ENCODE data around the gene ACTR1A.
"Not testable (repeated sequence)": the region's sequence is repeated elsewhere in the genome, so short reads cannot be mapped to it uniquely, and the experiment has no call there.

The ACTR1A gene

DNA sequence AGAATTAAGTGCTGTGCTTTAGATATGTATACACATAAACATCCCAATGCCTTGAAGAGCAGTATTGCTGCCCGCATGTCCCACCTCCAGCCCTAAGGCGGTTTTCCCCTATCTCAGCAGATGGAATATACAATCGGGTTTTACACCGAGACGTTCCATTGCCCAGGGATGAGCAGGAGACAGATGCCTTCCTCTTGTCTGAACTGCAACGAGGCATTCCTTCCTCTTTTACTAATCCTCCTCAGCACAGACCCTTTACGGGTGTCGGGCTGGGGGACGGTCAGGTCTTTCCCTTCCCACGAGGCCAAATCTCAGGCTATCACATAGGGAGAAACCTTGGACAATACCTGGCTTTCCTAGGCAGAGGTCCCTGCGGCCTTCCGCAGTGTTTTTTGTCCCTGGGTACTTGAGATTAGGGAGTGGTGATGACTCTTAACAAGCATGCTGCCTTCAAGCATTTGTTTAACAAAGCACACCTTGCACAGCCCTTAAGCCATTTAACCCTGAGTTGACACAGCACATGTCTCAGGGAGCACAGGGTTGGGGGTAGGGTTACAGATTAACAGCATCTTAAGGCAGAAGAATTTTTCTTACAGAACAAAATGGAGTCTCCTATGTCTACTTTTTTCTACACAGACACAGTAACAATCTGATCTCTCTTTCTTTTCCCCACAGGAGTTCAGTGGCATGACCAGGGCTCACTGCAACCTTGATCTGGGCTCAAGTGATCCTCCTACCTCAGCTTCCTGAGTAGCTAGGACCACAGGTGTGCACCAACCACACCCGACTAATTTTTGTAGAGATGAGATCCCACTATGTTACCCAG, 47.6 kb downstream of the ACTR1A start:
- DNase-seq (ENCODE audit: low read depth in 1 of 2, low spot score in 1 of 2) = not testable (repeated sequence)

DNA sequence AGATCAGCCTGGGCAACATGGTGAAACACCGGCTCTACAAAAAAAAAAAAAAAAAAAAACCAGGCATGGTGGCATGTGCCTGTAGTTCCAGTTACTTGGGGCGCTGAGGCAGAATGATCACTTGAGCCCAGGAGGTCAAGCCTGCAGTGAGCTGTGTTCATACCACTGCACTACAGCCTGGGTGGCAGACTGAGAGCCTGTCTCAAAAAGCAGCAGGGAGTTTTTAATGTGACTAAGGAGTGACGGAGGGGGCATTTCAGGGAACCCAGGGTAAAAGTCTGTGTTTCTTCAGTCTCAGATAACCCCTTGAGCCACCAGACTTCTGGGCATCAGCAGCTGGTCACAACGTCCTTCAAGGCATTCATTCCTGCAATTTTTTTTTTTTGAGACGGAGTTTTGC, 49.0 kb downstream of the ACTR1A start:
- DNase-seq (ENCODE audit: low read depth in 1 of 2, low spot score in 1 of 2) = no peak

DNA sequence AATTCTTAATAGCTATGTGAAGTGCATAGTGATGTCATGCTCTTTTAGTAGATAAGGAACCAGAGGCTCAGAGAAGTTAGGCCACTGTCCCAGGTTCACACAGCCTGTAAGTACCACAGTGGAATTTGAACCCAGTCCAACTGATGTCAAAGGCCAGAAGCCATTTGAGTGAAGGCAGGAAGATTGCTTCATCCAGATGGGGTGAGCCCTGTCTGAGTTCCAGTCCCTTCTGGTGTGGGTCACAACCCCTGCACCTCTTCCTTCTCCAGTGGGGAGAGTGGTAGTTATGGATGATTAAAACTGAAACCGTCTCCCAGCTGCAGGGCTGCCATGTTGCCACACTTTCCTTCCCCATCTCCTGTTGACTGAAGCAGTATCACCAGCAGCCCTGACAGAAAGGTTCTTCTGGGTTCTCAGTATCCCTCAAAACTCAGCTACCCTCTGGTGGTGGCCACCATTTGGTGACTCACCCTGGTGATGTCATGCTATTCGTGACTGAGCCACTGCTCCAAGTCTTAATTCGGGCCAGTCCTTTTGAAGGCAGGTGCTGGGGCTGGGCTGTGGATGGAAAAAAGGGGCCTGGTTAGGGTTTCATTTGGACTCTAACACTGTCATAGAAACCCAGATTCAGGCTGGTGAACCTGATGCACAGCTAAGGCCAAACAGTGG, 49.7 kb downstream of the ACTR1A start:
- peak in 1 of 2 donors; percentile 38 for DNase-seq (ENCODE audit: low read depth in 1 of 2, low spot score in 1 of 2)

DNA sequence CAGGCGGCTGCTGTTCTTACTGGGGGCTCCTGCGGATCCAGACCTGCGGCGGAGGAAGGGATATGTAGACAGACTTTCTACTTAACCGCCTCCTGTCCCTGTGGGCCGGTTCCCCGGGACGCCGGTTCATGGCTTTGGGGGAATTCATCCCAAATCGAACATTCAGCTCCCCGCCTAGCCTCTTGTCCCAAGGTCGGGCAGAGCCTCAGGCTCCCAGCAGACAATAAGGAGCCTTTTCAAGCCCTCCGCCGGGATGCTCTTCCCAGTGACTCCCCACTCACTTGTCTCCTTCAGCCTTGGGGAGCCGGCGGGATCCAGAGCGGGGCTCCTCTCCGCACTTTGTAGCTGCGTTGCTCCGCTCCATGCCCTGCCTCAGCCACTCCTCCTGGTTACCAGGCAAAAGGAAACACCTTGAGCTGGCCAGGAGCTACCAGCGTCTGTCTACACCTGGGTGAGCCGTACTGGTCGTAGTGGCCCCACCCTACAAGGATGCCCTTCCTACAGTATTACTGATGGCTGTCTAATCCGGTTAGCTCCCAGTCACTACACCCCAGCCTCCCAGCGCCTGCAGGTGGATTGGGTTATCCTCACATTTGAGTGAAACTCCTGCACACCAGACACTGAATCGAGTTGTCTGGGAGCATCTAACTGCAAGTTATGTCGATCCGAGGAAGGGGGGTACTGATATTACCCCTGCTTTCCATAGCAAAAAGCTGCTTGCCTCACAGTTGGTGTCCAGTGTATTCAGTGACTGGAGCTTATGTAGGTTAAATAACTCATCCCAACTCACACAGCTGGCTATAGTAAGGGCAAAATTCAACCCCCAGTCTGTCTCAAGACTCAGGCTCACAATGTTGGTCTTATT, 51.2 kb downstream of the ACTR1A start, which contains the start of gene C10orf95:
TSS of gene C10orf95 (minus strand) at position 439 of the 865 bp plus-strand sequence. CDS start 450 bp downstream, outside the sequence.
- no peak for DNase-seq (ENCODE audit: low read depth in 1 of 2, low spot score in 1 of 2)

DNA sequence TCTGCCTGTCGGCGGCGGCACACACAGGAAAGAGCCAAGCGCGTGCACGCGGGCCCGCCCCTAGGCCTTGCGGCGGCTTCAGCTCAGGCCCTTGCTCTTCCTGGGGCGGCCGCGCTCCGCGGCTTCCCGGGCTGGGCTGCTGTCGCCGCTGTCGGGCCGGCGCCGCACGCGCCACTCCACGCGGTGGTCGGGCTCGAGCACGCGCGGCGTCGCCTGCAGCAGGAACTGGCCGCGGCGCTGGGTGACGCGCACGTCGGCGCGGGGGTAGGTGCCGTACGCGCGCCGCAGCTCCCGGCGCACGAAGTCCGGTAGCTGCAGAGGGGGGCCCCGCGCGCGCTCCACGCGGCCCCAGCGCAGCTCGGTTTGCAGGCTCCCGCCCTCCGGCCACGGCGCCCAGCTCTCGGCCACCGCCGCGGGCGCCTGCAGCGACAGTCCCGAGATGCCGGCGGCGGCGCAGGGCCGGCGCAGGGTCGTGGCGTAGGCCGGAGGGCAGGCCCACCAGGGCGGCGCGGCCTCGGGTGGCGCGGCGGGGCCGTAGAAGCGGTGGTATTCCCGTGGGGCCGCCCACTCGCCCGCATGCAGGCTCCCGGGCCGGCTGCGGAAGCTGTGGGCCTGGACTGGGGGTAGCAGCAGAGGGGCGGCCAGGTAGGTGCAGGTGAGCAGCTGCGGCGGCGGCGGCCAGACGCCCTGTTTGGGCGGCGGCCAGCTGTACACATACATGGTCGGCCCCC, 52.0 kb downstream of the ACTR1A start:
- DNase-seq (ENCODE audit: low read depth in 1 of 2, low spot score in 1 of 2) = peak; percentile 76 to 82

DNA sequence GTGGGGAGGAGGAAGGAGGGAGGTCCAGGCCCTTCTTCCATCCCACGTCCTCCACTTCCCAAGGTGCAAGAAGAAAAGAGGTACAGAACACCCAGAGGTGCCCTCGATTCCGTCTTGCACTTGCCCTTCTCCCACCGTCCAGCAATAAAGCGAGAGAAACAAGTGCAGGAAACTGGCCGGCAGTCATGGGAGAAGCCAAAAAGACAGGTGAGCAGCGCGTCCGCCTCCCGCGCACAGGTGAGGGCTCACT, 52.5 kb downstream of the ACTR1A start:
- DNase-seq (ENCODE audit: low read depth in 1 of 2, low spot score in 1 of 2) = no peak

DNA sequence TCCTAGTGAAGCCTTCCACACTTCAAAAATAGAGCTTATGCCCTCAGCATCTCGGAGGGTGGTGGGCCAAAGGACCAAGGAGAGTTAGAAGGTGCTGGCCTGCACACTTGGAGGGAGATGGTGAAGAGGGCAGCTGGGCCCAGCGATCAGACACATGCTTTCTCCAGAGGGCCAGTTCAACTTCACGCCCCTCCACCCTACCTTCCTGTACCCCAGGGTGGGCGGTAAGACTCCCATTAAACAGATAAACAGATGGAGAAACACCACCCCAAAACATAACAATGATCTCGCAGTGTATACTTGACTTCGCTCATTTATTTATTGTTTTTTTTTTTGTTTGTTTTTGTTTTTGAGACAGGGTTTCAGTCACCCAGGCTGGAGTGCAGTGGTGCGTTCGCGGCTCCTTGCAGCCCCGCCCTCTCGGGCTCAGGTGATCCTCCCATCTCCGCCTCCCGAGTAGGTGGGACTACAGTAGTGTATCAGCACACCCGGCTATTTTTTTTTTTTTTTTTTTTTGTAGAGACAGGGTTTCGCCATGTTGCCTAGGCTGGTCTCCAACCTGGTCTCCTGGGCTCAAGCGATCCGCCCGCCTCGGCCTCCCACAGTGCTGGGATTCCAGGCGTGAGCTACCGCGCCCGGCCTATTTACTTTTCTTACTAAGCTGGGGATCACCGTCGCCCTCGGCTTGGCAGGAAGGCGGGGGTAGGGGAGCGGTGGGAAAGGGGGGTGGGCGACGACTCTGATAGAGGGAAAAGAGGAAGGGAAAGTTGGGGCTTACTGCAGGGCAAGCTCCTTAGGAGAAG, 53.0 kb downstream of the ACTR1A start:
- DNase-seq (ENCODE audit: low read depth in 1 of 2, low spot score in 1 of 2) = peak; percentile 72 to 76

DNA sequence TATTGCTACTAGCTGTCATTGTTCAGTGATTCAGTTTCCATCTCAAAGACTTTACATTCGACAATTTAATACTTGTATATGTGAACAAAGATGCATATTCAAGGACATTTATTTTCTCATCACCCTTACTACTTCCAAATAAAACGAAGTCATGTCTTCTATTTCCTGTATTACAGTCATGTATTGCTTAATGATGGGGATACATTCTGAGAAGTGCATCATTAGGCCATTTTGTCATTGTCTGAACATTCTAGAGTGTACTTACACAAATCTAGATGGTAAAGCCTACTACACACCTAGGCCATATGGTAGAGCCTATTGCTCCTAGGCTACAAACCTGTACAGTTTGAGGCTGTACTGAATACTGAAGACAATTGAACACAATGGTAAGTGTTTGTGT, 57.7 kb downstream of the ACTR1A start:
- no peak for DNase-seq (ENCODE audit: low read depth in 1 of 2, low spot score in 1 of 2)

DNA sequence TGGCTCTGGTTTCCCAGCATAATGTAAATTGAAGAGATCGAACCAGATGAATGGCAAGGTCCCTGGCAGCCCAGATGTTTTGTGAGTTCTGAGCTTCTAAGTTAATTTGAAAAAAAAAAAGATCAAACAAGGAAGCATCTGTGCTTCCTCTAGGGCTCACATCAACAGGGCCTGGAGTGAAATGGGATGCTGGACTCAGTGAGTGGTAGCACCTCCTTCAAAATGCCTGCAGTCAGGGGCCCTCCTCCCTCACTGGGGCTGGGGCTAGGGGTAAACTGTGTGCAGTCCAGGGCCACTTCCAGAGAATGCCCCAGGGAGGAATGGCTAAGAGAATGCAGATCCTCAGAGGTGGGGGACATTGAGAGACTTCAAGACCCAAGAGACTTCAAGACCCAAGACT, 64.1 kb downstream of the ACTR1A start:
- DNase-seq (ENCODE audit: low read depth in 1 of 2, low spot score in 1 of 2) = no peak

DNA sequence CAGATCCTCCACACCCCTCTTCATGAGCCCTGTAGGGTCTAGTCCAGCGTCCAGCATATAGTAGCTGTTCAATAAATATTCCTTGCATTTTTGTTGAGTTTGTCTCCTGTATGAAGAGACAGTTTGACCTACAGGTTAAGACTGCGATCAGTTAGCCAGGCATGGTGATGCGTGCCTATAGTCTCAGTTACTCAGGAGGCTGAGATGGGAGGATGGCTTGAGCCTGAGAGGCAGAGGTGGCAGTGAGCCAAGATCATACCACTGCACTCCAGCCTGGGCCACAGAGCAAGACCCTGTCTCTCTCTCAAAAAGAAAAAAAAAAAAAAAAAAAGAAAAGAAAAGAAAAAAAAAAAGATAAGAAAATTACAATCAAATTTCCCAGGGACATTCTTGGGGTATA, 65.0 kb downstream of the ACTR1A start:
- no peak for DNase-seq (ENCODE audit: low read depth in 1 of 2, low spot score in 1 of 2)

DNA sequence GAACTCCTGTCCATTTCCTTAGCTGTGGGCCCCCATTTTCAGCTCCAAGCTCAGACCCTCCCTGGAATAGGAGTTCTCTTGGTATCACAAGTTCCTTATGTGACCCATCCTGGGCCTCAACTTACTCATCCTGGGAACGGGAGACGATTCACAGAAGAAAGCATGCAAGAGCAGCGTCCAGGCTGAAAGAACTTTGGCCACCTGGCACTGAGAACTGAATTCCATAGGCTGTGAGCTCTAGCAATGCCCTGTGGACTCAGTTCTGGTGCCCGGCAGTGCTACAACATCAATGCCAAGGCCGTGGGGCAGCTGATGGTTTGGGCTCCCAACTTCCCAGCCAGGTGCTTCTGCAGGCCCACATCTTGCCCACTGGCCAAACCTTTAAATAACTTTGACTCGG, 66.2 kb downstream of the ACTR1A start:
- no peak for DNase-seq (ENCODE audit: low read depth in 1 of 2, low spot score in 1 of 2)

DNA sequence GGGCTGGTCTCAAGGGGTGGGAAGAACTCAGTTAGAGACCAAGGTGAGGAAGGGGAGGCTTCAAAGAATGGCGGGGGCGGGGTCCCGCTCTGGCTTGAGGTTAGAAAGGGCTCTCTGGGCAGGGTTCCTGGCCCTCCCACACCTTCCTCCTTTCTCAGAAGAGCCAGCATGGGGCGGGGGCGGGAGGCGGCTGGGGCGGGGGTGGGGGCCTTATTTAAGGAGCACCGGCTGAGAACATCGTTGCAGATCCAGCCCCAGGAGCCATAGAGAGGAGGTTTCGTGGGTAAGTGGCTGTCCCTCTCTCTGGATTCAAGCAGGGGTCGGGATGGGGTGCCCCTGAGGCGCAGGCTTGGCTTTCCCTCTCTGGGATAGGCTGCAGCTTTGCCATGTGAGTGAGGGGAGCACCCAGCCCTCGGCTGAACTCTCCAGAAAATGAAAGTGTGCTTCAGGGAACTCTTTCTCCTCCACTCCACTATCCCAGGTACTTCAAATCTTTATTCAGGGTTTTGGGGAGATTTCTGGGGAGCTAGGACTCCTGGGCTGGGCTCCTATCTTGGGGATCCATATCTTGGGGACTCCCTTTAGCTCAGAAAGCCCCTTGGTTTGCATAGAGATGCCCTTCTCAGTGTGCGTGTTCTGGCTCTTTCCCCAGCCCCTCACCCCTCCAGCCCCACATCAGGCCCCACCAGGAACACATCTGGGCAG, 66.8 kb downstream of the ACTR1A start:
- no peak for DNase-seq (ENCODE audit: low read depth in 1 of 2, low spot score in 1 of 2)

DNA sequence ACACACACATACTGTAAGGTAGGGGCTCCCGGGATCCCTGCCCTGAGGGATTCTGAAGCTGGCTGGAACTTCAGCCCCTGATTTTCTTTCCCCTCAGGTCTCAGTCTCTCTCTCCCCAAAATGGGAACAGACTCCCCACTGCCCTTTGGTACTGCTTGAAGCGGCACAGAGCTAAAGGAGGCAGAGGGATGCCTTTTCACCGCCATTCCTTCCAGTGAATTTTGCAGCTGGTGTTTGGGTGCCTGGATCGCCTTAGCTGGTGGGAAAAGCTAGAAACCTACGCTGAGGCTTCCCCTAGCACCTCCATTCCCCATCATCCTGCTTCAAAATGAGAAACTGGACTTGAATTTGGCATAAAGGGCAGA, 67.4 kb downstream of the ACTR1A start:
- DNase-seq (ENCODE audit: low read depth in 1 of 2, low spot score in 1 of 2) = no peak

DNA sequence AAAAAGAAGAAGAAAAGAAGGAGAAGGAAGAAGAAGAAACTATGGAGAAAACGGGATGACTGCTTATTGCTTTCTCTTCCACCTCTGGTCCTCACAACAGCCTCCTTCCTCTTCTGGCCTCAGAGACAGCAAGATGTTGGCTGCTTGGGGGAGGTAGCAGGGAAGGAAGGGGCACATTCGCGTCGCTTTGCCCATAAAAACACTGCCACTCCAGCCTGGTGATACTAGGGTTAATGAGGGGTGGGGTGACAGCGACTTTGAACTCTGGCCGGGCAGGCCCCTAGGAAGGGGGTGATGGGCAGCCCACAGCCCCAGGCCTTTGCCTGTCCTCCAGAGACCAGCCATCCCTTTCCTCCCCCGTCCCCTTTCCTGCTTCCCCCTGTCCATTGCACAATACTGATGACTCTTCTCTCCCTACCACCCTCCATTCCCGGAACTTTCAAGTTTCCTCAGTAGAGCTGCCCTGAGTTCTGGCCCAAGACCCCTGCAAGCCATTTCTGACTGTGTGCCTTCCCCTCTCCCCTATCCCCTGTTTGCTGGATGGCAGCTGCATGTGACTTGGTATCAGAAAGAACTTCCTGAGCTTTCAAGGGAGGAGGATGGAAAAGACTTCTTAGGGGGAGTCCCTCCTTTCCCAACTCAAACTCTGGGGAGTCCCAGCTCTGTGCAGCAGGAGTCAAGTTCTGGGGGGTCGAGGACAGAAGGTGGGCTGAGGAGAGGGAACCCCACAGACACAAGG, 67.9 kb downstream of the ACTR1A start:
- no peak for DNase-seq (ENCODE audit: low read depth in 1 of 2, low spot score in 1 of 2)

DNA sequence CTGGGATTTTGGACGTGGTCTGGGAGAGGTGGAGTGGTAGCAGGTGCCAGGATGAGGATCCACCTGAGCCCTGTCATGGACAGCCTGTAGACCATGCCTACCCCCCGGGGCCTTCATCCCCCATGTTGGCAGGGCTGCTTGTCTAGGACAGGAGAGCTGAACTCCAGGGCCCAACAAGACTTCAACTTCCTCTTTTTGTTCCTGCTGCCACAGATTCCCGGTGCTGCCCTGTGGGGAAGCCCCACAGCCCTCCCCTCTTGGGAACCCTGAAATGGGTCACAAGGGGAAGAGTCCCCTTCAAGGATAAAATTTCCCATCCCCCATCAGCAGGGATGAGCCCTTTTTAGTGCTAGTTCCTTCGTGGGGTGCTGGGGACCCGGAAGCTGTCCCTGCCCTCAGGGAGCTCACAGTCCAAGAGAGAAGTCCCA, 68.9 kb downstream of the ACTR1A start:
- no peak for DNase-seq (ENCODE audit: low read depth in 1 of 2, low spot score in 1 of 2)

DNA sequence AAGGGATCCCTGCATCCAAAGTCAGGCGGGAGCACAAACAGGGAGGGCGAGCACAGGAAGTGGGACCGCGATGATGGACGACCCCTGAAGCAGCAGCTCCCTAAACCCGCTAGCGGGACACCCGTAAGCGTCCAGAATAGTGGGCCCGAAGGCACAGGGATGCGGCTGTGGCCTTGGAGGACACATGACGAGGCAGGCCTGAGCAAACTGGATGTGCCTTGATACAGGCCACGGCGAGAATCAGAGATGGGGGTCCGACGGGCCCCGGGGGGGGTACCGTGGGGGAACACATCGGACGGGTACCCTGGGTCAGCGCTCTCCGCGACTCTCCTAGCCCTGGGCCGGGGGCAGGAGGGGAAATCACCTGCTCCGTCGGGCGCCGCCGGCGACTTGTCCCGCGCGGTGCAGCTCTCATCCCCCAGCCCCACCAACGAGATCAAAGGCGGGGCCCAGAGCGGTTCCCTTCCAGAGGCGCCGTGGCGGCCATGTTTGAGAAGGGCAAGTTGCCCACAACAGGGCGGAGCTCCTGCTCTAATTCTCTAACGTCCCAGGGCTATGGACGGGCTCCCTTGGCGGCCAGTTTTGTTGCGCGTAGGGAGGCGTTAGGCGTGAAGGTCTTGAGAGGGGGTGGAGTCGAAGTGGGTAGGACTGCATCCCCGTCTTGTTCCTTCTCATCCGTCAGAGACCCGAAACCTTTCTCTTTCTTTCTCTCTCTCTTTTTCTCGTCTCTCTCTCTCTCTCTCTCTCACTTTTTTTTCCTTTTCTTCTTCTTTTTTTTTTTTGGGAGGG, 70.2 kb downstream of the ACTR1A start, which contains the start of gene CUEDC2:
TSS of gene CUEDC2 (minus strand) at position 413 of the 789 bp plus-strand sequence. CDS start 7,386 bp downstream, outside the sequence.
- peak; percentile 90 to 94 for DNase-seq (ENCODE audit: low read depth in 1 of 2, low spot score in 1 of 2)

DNA sequence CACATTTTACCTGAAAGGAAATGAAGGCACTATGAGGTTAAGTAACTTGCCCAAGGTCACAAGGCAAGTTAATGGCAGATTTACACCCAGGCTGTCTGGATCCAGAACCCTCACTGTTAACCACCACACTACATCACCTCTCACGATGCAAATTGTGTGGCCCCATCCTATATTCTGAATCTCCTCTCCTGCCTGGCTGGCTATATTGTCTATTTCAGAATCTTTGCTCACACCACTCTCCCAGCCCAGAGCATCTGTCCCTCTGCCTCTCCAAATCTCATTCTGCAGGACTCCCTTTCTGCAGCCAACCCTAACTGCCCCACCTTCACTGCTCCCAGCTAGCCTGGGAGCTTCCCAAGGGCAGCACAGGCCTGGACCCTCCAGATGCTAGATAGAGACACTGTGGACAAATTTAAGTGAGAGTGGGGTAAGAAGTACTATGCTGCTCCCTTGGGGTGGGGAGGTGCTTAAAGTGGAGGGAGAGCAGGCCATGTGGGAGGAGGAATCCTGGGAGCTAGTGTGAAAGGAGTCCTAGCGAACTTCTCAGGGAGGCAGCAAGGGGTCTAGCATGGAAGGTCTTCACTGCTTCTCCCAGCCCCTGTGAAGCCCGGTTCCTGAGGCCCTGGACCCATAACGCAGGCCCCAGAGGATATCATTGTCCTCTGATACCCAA, 70.9 kb downstream of the ACTR1A start:
- no peak for DNase-seq (ENCODE audit: low read depth in 1 of 2, low spot score in 1 of 2)

DNA sequence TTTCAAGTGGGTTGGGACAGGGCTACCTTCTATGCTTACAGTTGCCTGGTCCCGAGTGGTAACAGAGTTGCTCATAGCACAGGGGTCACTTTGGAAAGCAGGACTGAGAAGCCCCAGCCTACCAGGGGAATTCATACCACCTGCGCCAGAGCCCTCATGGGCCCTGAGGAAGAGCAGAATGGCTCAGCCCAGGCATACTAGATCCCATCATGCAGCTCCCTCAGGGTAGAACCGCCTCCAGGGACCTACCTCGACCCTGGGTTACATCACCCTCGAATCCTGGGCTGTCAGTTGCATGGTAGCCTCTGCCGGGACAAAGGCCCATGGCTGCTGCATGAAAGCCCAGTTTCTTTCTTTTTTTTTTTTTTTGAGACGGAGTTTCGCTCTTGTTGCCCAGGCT, 73.0 kb downstream of the ACTR1A start:
- no peak for DNase-seq (ENCODE audit: low read depth in 1 of 2, low spot score in 1 of 2)
